Peyer's patch (tissue), 4 donors: ENCODE measurements around the gene ELMO1.

ENCODE experiments used
- CTCF ChIP-seq, 6 experiments: fragments of 450-650 bp in 4 of 6; fragments of 200-600 bp in 2 of 6; sonication (generic) in 1 of 6; IDR thresholded peaks; one replicate each; pipeline ENCODE4 v1.5.1; 2017 to 2019; ENCODE audit warnings: antibody characterized with exemption in 6 of 6, mild to moderate bottlenecking in 3 of 6, moderate library complexity in 1 of 6
- POLR2A ChIP-seq, 2 donors: fragments of 450-650 bp; IDR thresholded peaks; one replicate each; pipeline ENCODE4 v1.5.1; 2017; ENCODE audit warnings: antibody characterized with exemption in 2 of 2, mild to moderate bottlenecking in 2 of 2, moderate library complexity in 2 of 2

GRCh38 chr7:36937754-36938563, 510.7 kb downstream of the ELMO1 start:
- TF ChIP-seq CTCF (IDR thresholded peaks at IDR 0.05), result no peak
- TF ChIP-seq POLR2A (IDR thresholded peaks at IDR 0.05), result no peak
